ENCODE measurements around the gene B3GALT6. TPM values are rescaled to one million over a fixed set of nuclear protein-coding genes. Genes with fewer than 3 reads are reported as not detected.

The B3GALT6 gene
- total and polyA plus RNA-seq, 9 donors, result 7.0 to 21.9 (median 15.2) TPM

GRCh38 chr1:1210726-1211540, 21.1 kb upstream of the B3GALT6 start:
- intact Hi-C loops (cut with DNase I), result no loop called here
- WGBS, 3 donors, result 92 to 93% (median 92%) methylated on average over 31 of the region's 31 CpGs

GRCh38 chr1:1211541-1212441, 20.2 kb upstream of the B3GALT6 start:
- Histone ChIP-seq H3K4me3 (no peak overlapping the region), H3K27ac (no peak overlapping the region), H3K36me3 (no peaks in the 10 kb centered on the region), H3K27me3 (peaks cover 4% of the 10 kb centered on the region), H3K4me1 (ENCODE audit: insufficient read depth) (no peaks in the 10 kb centered on the region), H3K9me3 (no peaks in the 10 kb centered on the region)
- WGBS, 3 donors, result 84 to 85% (median 85%) methylated on average over 28 of the region's 28 CpGs
- TF ChIP-seq CTCF (IDR thresholded peaks at IDR 0.05) (no peak), POLR2A (IDR thresholded peaks at IDR 0.05) (no peak), EP300 (IDR thresholded peaks at IDR 0.05) (no peak)
- DNase-seq, result peak in 2 of 5 donors; percentile 16 to 31
- intact Hi-C loops (cut with DNase I), result no loop called here

More at GRCh38 chr1:1210726-1211540, 21.1 kb upstream of the B3GALT6 start:
- Histone ChIP-seq H3K4me1 (ENCODE audit: insufficient read depth) (no peaks in the 10 kb centered on the region), H3K36me3 (no peaks in the 10 kb centered on the region), H3K27me3 (peaks cover 4% of the 10 kb centered on the region), H3K4me3 (no peak overlapping the region), H3K27ac (no peak overlapping the region), H3K9me3 (no peaks in the 10 kb centered on the region)
- DNase-seq, result peak in 2 of 5 donors; percentile 14 to 32
- no peak for TF ChIP-seq CTCF (IDR thresholded peaks at IDR 0.05)
- no peak for TF ChIP-seq POLR2A (IDR thresholded peaks at IDR 0.05)
- no peak for TF ChIP-seq EP300 (IDR thresholded peaks at IDR 0.05)

GRCh38 chr1:1212780-1213344, 19.2 kb upstream of the B3GALT6 start:
- Histone ChIP-seq H3K9me3 (no peaks in the 10 kb centered on the region), H3K27me3 (no peaks in the 10 kb centered on the region), H3K4me1 (ENCODE audit: insufficient read depth) (no peaks in the 10 kb centered on the region), H3K36me3 (no peaks in the 10 kb centered on the region), H3K4me3 (no peak overlapping the region), H3K27ac (no peak overlapping the region)
- peak in 2 of 5 donors; percentile 23 to 40 for DNase-seq
- WGBS, 3 donors, result 28 to 45% (median 39%) methylated on average over 10 to 24 of the region's 24 CpGs
- TF ChIP-seq CTCF (IDR thresholded peaks at IDR 0.05) (no peak), EP300 (IDR thresholded peaks at IDR 0.05) (no peak), POLR2A (IDR thresholded peaks at IDR 0.05) (no peak)
- intact Hi-C loops (cut with DNase I), result no loop called here
